Stimulated activated CD8-positive, alpha-beta memory T cell treated with anti-CD3 and anti-CD28 coated beads, Interleukin-15, amount 100 ng/mL, for 24 hours (primary cell): Measurements from ENCODE around the gene SPOCK2.

ENCODE experiments used
- DNase-seq: peaks from one replicate; pipeline ENCODE4 v3.0.0-alpha.2; 2020; ENCODE audit warnings: low read depth

Gene SPOCK2

DNA sequence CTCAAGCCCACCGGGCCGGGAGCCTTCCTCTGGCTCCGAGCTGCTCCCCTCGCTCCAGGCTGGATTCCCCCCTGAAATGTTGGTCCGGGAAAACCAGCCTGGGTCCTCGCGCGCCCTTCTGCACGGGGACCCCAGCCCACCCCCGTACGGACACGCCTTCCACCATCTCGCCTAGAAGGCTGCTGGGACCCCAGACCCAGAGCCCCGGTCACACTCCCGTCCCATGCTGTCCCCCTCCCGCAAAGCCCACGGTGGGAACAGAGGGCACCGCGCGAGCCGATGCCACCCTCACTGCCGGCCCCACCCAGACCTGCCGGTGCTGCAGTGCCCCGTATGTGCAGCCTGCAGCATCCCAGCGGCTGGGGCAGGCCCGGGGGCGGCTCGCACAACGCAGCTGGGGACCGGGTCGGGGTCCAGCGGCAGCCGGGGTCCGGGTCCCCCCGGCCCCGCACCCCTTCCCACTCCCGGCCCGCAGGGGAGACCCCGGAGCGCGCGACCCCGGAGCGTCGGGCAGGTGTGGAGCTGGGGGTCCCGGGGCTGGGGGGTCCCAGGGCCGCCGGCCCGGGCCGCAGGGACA, 871 bp downstream of the SPOCK2 start:
- no peak for DNase-seq

DNA sequence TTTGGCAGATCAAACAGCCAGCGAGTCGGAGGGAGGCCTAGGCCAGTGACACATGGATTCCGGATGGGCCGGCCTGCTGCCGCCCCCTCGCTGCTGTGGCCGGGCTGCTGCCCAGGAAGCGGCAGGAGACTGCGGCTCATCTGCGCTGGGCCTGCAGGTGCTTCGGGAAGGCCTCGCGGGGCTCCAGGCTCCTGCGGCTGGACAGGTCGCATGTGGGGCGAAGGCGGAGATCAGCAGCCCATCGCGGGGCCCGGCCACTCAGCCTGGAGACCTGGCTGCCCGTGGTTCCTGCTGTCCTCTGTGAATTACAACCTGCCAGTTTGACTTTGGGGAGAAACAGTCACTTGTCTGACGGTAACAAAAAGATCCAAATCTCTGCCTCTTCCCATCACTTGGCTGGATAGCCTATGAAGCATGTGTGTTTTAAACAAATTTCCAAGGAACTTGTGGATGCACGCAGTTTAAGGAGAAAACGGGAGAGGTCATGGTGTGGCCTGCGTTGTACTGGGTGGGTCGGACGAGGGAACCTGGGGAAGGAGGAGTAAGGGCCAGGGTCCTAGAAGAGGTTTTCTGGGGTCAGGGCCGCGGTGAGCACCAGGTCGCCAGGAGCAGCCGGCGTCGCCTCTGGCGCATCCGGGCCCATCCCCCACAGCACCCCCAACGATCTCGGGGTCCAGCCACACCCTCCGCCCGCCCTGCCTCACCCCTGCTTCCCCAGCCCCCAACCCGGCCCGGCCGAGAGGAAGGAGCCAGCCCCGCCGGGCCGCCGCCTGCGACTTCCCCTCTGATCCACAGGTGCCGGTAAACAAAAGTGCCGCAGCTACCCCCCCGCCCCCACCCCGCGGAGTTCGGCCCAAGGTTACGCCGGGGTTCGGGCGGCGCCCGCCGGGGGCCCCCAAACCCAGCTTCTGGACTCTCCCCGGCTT, 1.6 kb downstream of the SPOCK2 start:
- no peak for DNase-seq

DNA sequence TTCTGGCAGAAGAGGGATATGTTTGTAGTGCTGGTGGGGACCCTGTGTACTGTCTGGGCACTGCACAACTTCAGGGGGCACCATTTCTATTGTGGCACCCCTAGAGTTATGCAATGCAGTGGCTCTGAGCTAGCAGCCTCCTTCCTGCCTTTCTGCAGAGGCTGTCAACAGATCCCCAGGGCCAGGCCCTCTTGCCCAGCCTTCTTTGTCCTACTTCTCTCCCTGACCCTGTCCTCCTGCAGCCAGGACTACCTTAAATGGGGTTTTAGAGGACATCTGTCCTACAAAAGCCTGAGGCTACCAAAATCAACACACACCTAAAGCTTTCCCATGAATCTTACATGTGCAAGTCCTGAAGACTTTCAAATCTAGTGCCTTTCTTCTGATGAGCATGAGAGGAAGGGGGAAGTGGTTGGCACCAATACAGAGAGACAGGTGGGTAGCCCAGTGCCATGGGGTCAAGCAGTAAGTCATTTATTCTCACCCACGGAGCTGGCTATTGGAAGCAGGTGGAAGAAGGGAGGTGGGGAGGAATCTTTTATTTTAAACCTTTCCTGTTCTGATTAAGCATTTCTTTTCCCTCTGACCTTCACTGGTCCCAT, 2.4 kb downstream of the SPOCK2 start:
- DNase-seq, result no peak

DNA sequence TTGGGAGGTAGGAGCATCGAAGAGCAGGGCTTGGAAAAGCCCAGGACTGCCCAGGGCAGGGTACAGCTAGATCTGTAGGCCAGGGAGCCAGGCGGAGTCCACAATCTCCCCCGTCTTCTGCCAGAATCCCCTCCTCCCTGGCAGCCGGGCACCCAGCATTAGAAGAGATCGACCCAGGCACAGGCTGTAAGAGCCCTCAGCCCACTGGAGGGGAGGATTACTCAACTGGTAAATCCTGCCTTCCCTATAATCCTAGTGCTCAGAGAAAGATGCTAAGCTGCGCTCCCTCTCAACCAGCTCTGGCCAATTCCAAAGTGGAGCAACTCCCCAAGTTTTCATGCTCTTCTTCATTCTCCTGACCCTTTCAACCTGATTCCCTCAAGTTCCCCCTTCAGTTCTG, 3.2 kb downstream of the SPOCK2 start:
- DNase-seq, result no peak

DNA sequence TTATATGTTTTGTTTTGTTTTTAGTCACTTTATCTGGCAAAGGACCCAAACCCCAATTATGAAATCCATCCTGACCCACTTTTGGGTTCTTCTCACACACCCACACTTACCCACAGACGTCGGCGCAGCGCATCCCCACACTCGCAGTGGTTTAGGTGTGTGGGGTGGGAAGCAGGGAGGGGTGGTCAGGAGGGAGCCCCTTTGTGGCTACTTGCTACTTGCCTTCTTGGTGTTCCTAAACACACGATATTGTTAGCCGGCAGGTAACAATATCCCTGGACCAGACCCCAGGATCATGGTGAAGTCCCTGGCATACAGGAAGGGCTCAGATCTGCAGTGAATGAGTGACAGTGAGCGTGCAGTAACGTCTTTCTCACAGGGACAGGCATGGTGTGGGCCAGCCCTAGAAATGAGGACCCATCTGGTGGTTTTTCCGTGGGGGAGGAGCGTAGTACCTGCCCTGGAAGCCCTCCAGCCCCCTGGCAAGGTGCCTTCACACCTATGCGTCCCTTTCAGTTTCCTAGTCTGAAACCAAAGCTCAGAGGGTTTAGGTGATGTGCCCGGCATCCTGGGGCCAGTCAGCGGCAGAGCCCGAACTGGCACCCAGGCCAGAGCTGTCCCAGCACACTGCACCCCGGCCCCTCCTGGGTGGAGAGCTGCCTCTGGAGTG, 4.4 kb downstream of the SPOCK2 start:
- no peak for DNase-seq

DNA sequence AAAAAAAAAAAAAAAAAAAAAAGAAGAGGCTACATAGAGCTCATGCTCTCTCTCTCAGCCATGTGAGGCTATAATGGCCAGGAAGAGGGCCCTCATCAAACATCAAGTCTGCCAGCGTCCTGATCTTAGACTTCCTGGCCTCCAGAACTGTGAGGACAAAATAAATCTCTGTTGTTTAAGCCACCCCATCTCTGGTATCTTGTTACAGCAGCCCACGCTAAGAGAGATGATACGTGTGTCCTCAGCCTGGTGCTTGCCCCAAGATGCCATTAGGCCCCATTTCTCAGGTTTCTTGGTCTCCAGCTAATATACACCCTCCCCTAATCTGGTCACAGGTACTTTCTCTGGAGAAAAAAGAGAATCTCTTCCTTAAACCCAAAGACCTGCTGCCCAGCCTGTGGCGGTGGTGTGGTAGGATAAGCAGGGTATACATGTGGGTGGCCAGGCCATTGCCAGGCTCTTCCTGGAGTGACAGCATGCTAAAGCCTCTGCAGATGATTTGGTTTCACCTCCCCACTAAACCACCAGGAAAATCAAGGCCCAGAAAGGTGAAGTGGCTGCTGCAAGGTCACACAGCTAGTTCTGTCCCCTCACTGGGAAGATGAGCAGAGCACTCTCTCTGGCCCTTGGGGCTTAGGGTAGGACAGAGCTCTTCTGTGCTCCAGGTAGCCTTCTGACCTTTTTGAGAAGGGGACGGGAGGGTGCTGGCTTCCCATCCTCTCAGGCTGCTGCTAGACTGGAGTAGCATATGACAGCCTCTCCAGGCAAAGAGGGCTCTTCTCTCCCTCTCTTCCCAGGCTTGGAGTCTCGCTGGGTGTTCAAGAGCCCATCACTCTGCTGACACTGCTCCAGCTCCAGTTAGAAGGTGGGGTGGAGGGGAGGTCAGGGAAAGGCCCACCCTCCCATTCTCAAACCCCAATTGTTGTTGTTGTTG, 5.2 kb downstream of the SPOCK2 start:
- DNase-seq, result no peak

DNA sequence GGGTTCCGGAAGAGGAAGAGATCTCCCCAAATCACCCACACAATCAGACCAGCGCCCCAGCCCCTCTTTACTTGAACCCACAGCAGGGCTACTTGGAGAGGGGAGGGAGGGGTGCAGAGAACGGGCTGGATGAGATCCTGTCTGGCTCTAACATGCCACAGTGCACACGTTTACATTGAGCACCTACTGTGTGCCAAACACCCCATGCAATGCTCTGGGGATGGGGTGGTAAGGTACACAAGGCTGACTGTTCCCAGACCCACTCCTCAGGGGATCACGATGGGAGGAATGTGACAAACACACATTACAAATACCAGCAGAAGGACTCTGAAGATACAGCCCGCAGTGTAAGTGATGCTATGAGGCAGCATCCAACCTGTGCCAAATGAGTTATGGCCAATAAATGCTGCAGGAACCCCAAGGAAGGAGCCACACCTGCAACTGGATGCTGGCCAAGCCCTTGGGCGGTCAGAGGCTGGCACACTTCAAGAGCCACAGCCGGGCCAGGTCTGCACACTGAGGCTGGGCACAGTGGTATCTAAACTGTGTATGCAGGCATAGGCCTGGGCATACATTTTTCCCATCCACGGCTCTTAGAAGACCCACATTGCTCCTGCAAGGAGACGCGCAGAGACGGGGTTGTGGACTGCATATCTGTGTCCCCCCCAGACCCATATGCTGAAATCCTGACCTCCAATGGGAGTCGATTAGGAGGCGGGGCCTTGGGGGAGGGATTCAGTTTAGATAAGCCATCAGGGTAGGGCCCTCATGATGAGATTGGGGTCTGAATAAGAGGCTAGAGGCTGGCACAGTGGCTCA, 6.4 kb downstream of the SPOCK2 start:
- no peak for DNase-seq

DNA sequence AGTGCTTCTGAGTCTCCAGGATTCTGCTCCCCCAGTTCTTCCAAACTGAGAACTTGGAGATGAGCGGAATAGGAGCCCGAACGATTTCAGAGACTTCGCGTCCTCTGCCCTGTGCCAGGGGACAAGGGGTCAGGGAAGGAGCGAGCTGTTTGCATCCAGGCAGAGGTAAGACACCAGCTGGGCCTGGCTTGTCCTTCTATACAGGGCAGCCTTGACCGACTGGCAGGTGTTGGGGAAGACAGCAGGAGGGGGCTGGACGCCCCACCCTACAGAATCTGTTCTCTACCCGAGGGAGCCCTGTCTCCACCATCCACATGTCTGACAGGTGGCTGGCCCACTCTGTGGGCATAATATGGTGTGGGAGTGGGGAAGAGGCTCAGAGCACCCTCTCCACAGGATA, 7.1 kb downstream of the SPOCK2 start:
- no peak for DNase-seq

DNA sequence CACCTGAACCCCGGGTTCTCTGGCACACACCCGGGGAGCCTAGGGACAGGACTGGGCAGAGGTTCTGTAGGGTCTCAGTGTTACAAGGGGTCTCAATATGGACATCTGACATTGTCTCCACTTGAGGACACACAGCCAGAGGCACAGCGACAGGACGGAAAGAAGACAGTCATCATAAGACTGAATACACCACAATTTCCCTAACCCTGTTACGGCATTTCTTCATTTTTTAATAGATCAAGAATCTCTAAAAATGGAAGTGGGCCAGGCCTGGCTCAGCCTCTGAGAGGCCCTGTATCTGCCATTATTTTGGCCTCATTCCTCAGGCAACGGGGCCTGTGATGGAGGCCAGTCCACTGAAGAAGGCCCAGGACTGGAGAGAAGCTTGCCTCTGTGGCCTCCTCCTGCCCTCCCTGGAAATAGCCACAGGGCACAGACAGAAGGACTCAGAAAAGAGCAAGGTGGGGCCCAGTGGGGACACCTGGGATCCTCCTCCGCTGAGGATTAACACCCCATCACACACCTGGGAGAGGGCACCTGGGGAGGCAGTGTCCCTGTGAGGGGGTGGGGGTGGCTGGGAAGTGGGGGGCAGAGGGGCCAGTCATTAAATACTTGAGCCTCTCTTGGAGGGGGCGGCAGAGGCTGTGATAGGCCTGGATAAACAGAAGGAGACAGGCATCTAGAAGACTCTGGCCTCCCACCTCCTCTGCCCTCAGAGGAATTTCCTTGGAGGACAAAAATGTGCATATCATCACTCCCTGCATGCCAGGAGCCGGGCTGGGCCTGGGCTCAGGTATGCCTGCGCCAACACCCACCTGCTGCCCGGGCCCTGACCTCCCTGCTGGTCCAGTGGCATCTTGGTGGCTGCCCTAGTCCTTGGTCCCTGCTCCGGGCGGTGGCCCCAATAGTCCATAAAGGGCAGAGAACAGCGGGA, 8.0 kb downstream of the SPOCK2 start:
- DNase-seq, result no peak

DNA sequence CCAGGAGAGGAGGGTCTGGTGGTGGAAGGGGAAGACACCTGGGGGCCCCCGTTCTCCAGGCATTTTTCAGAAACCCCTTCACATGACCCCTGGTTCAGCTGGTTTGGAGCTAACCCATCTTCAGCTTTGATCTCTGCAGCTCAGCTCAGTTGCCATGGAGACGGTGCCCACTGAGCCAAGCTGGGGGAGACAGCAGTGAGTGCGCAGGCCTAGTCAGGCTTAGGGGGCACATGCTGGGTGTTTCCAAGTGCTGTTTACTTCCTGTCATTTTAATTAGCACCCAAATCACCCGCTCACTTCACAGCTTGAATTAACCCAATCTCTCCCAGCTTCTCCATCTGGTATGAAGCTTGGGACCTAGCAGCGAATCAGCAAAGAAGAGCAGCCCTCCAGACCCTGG, 9.0 kb downstream of the SPOCK2 start:
- DNase-seq, result no peak

DNA sequence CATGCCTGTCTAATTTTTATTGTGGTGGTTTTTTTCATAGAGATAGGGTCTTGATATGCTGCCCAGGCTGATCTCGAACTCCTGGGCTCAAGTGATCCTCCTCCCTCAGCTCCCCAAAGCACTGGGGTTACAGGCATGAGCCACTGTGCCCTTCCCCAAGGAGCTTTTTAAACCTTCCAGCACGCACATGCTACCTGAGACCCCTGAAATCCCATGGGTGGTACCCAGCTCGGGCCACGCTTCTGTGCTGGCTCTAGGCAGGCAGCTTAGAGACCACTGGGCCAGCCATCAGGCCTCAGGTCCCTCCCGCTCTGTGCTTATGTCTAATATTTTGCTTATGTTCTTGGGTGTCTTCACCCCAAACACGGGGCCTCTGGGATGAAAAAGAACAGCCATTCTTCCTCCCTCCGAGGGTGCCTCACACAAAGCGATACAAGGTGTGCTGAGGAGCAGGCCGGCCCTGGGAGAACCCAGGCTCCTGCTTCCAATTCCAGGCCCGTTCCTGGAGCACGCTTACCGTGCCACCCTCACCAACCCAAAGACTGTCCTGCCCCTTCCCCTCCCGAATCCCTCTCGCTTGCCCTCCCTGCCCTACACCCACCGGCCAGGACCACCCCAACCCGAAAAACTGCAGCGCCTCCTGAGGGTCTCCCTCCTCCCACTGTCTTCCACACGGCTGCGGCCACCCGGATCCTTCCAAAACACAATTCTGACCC, 10.9 kb downstream of the SPOCK2 start:
- no peak for DNase-seq

DNA sequence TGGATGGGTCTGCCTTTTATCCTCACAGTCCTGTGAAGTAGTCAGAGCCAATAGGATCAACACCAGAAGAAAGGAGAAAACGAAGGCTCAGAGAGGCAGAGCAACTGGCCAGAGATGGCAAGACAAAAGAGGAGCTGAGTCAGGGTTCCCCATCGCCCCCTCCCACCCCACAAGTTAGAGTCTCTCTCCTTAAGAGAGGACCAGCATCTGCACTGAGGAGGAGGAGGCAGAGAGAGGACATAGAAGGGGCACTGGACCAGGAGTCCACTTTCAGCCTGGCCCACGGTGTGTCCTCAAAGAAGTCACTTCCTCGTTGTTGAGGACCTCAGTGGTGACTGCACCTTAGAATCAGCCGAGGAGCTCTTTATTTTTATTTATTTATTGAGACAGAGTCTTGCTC, 11.6 kb downstream of the SPOCK2 start:
- DNase-seq, result no peak

DNA sequence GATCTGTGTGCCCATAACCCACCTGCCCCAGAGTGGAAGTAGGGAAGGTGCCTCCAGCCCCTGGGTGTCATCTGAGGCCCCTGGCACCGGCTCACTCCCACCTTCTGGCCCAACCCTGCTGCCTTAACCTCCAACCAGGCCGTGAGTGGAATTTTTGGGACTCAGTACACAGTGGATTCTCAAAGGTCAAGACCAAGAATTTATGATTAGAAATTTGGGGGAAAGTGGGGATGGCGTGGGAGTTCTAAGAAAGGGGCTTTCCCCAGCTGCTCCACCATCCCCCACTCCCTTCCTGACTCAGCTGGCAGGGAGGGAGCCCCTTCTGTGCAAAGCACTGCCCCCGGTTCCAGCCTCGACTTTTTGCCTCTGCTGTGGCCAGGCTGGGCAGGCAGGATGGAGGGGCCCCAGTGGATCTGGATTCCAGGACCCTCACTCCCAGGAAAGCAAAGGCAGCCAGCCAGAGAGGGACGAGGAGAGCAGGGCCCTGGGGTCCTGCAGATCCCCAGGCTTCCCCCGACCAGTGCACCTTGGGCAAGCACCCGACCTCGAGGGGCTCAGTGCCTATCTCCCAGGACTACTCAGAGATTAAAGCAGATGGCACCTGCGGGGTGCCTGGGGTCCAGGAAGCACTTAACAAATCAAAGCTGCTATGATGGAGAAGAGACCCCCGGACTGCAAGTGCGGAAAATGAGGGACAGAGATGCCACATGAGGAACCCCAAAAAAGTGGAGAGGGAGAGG, 12.8 kb downstream of the SPOCK2 start:
- DNase-seq, result no peak

DNA sequence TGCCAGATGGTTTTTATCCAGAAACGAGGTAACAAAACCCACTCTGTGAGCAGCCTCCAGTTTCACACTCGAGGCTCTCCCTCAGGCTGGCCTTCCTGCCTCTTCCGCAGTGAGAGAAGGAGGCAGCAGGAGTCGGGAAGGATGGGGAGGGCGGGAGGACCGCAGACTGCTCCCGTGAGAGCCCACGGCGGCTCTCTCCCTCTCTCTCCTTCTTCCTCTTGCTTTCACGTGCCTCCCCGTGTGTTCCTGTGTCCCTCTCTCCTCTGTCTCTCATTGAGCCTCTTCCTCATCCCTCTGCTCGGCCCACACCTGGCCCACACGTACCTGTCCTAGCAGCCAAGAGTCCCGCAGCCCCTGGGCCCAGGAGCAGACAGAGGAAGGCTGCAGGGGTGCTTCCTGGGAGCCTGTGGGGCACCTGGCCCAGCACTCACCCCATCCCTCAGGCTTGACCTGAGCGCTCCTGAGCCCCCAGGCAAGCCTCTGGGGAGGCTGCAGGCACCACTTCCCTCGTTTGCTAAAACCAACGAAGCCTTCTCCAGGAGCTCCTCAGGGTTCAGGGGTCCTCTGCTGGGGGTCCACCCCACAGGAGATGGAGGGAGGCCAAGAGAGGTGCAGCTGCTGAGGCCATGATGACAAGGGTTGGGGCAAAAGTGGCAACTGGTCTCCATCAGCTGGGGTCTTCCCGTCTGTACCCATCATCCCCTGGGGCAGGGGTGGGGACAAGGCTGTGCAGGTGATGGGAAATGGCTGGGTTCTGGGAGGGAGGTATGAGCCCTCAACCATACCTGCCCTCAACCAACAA, 13.6 kb downstream of the SPOCK2 start:
- no peak for DNase-seq

DNA sequence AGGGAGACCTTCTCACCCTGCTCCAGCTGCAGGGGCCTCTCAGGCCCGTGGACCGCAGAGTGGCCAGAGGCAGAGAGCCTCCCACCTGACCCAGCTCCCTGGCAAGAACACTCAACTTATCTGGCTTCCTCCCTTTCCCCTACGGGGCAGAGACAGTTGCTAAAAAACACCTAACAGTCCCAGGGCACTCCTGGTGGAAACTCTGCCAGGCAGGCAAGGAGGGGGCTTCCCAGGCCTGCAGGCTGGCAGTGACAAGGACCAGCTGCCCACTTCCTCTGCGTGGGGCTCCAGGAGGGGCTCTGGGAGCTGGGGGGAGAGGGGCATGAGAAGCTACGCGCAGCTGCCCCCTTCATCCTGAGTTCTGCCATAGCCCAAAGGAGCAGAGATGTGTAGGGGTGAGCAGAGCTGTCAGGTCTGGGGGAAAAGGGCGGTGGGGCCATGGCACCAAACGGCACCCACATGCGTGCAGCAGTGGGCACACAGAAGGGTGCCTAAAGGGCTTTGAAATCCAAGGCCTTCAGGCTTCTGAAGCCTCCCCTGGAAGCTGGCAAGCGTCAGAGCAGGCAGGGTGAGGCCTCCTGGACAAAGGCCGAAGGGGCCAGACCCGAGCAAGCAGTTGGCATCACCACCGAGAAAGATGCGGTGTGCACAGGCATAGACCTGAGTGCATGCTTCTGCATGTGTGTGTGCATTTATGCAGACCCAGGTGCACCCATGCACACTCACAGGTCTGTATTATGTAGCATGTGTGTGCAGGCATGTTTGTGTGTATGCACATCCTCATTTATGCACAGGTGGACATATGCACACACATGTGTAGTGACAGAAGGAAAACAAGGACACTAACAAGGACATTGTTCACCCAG, 14.4 kb downstream of the SPOCK2 start:
- DNase-seq, result no peak

DNA sequence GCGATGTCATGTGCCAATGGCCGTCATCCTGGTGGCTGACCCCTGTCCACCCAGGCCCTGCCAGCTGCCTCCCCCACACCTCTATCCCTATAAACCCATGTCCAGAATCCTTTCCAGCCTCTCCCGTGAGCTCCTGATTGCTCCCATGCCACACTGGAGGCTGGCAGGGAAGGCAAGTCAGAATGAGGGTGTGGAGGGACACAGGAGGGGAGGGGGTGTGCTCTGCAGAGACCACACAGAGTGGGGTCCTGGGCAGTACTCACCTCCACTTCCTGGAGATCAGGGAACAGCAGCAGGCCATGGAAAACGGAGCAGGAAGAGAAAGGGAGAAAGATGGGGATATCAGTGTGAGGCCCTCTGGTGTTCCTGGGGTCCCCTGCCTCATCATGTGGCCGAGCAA, 15.7 kb downstream of the SPOCK2 start:
- DNase-seq, result no peak
